Astrocyte of the spinal cord (primary cell): Measurements from ENCODE around the gene PRSS23.
A peak's percentile ranks its signal among the peaks of the same experiment; 100 is the strongest.
"Not testable (repeated sequence)": the region's sequence is repeated elsewhere in the genome, so short reads cannot be mapped to it uniquely, and the experiment has no call there.

ENCODE experiments used
- DNase-seq: peaks from one replicate; pipeline ENCODE4 v3.0.0; 2011; ENCODE audit warnings: low read depth, low spot score
- H3K4me3 ChIP-seq: 2 replicates; pipeline ENCODE4 v1.5.1; 2011; ENCODE audit warnings: low read depth, mild to moderate bottlenecking, low read length, moderate library complexity
- in situ Hi-C: cut with HindIII; loops from 2 replicates; pipeline ENCODE4 v1.10.0; 2017; ENCODE audit warnings: low sequenced_read_pairs
- TF ChIP-seq, protein P1 (sequence below): IDR thresholded peaks from 2 replicates; pipeline ENCODE4 v1.5.1; 2012; ENCODE audit warnings: low read depth, mild to moderate bottlenecking, low read length, inconsistent platforms

The PRSS23 gene

GRCh38 chr11:86814775-86815174 lies 14.4 kb downstream of the PRSS23 start:
- TF ChIP-seq, protein P1, sequence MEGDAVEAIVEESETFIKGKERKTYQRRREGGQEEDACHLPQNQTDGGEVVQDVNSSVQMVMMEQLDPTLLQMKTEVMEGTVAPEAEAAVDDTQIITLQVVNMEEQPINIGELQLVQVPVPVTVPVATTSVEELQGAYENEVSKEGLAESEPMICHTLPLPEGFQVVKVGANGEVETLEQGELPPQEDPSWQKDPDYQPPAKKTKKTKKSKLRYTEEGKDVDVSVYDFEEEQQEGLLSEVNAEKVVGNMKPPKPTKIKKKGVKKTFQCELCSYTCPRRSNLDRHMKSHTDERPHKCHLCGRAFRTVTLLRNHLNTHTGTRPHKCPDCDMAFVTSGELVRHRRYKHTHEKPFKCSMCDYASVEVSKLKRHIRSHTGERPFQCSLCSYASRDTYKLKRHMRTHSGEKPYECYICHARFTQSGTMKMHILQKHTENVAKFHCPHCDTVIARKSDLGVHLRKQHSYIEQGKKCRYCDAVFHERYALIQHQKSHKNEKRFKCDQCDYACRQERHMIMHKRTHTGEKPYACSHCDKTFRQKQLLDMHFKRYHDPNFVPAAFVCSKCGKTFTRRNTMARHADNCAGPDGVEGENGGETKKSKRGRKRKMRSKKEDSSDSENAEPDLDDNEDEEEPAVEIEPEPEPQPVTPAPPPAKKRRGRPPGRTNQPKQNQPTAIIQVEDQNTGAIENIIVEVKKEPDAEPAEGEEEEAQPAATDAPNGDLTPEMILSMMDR, result no peak
- peak; percentile 66 for DNase-seq
- in situ Hi-C loops, result no loop called here

GRCh38 chr11:86815726-86816125 lies 15.4 kb downstream of the PRSS23 start:
- TF ChIP-seq, protein P1, result no peak
- in situ Hi-C loops, result no loop called here

More at GRCh38 chr11:86814775-86815174, 14.4 kb downstream of the PRSS23 start:
- no peak overlapping the region for H3K4me3 ChIP-seq

DNA sequence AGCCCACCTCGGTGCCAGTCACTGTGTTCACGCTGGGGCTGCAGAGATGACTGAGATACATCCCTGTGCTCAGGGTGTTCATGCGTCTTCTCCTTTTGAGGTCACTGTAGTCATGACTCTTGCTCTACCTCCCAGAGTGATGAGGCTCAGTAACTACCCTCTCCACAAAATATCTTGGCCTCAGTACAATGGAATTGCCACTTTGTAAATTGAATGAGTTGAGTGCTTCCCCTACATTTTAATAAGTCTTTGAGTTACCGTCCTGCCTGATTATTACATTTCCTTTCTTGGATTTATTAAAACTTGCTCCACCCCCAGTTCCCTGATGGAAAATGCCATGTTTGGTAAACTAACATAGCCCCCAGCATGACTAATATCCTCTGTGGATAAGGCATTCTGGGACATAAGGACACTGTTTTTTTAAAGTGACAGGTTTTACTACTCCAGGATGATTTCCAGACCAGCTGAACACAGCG lies 15.9 kb downstream of the PRSS23 start:
- TF ChIP-seq, protein P1, result no peak
- H3K4me3 ChIP-seq, result no peak overlapping the region
- in situ Hi-C loops, result no loop called here
- peak; percentile 61 for DNase-seq

More at GRCh38 chr11:86815726-86816125, 15.4 kb downstream of the PRSS23 start:
- no peak overlapping the region for H3K4me3 ChIP-seq
- DNase-seq, result no peak

GRCh38 chr11:86818462-86819192 lies 18.3 kb downstream of the PRSS23 start:
- H3K4me3 ChIP-seq, result no peak overlapping the region
- TF ChIP-seq, protein P1, result peak; percentile 56
- DNase-seq, result peak; percentile 85
- in situ Hi-C loops, result no loop called here

- H3K4me3 ChIP-seq, in situ Hi-C loops, DNase-seq: not testable (repeated sequence)
Observed at GRCh38 chr11:86824139-86824538, 23.8 kb downstream of the PRSS23 start.

DNA sequence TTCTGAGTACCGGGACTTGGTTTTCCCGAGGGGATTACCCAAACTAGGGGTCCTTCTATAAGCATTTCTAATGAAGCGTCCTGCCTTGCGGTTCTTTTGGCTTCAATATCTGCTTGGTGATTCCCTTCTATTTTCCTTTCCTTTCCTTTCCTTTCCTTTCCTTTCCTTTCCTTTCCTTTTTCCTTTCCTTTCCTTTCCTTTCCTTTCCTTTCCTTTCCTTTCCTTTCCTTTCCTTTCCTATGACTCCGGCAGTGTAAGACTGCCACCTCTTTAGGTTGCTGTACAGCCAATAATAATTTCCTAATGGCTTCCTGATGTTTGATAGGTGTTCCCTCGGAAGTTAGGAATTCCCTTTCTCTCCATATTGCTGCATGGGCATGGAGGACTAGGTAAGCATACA lies 34.0 kb downstream of the PRSS23 start:
- in situ Hi-C loops, DNase-seq, H3K4me3 ChIP-seq: not testable (repeated sequence)

GRCh38 chr11:86844762-86845508 lies 44.6 kb downstream of the PRSS23 start:
- DNase-seq, in situ Hi-C loops, H3K4me3 ChIP-seq: not testable (repeated sequence)

DNA sequence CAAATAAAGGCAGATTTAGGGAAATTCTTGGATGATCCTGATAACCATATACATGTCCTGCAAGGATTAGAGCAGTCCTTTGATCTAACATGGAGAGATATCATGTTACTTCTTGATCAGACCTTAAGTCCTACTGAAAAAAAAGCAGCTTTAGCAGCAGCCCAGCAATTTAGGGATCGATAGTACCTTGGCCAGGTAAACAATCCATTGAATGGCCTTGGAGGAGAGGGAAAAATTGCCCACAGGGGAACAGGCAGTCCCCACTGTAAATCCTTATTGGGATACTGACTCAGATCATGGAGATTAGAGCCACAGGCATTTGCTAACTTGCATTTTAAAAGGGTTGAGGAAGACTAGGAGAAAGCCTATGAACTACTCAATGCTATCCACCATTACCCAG lies 47.8 kb downstream of the PRSS23 start:
- no peak overlapping the region for H3K4me3 ChIP-seq
- in situ Hi-C loops, result no loop called here
- TF ChIP-seq, protein P1, result no peak
- no peak for DNase-seq
